ENCODE measurements around the gene CENPW. TPM values are rescaled to one million over a fixed set of nuclear protein-coding genes. Genes with fewer than 3 reads are reported as not detected.

CENPW gene
- total RNA-seq, 2 experiments from 2014 or later = 61.1 to 64.2 TPM

DNA sequence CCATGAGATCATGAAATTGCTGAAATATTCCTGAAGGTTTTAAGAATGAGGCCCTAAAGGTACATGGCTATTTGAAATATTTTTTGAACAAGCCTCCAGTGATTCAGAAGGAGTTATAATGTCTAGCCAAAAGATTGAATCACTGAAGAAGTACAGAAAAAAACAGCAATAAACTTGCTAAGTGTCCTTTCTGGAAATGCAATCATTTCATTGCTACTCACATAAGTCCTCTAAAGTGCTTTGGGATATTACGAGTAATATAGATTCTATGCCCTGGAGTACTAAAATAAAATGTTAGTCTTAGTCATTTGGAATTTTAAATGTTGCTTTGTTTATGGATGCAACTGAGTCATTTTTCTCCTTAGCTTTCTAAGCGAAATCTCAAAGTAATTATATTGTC, 32.7 kb downstream of the CENPW start:
- ChIA-PET CTCF (no interaction called here), POLR2A (no interaction called here)

DNA sequence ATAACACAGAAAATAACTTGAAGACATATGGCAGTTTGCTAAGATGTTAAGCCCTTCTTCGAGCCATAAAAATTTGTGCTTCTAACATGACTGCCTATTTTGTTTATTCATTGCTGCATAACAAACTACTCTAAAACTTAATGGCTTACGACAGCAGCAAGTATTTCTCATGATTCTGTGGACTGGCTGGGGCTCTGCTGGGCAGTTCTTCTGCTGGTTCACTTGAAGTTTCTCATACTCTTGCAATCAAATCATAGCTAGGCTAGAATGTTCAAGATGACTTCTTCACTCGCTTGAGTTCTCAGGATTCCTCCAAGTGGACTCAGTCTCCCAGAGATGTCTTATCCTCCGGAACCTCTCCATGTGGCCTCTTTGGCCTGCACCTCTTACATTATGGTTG, 33.4 kb downstream of the CENPW start:
- ChIA-PET CTCF (no interaction called here), POLR2A (no interaction called here)

DNA sequence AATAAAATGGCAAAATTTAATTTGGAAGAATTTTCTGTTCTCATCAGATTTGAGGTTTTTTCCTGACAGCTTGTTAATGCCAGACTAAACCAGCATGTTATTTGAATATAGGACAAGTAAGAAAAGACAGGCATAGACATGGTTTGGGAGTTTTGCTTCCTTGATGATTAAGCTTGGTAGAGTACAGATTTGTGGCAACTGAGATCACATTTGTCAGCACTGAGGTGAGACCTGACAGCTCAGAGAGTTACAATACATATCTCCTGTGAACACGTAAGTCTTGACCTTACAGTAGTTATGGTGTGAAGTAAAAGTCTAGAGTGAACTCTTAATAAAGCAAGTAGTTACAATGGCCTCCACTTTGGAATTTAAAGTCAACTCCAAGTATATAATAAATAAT, 34.5 kb downstream of the CENPW start:
- ChIA-PET POLR2A (no interaction called here), CTCF (no interaction called here)

DNA sequence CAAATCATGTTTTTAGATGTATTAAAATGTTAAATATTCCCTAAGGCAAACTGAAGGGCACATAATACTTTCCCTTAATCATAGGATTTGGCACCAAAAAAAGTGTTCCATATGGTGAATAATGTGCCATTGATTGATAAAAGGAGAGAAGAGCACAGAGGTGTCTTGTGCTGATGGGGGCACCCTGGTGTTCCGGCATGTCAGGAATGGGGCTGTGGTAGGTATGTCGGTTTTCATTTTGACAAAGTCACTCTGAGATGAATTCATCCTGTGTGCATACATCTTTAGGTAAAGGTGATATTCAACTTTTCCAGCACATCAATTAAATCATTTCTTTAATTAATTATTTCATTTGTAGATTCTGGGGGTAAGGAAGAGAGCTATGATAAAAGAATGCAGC, 36.8 kb downstream of the CENPW start:
- POLR2A ChIA-PET = no interaction called here
- CTCF ChIA-PET = no interaction called here

DNA sequence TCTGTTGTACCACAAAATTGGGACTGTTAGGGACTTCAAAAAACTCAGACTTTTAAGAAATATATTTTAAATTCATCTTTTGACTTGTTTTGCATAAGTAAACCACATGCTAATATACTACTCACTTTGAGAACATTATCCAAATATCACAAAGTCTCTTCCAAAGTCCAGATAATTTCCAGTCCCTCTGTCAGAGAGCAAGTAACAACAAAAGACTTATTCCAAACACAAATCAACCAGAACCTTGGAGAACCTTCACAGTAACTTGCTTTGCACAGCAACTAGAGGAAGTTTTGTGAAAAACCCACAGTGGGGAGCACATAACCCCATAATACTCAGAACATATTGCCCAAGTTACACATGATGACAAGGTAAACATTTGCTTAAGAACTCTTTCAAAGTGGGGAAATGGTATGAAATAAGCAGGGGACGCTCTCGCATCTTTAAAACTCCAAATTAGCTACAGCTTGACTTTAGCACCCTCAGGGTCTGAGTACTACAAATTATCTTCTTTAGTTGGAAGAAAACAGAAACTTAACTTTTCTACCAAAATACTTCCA, 37.8 kb downstream of the CENPW start:
- POLR2A ChIA-PET = no interaction called here
- CTCF ChIA-PET = no interaction called here

DNA sequence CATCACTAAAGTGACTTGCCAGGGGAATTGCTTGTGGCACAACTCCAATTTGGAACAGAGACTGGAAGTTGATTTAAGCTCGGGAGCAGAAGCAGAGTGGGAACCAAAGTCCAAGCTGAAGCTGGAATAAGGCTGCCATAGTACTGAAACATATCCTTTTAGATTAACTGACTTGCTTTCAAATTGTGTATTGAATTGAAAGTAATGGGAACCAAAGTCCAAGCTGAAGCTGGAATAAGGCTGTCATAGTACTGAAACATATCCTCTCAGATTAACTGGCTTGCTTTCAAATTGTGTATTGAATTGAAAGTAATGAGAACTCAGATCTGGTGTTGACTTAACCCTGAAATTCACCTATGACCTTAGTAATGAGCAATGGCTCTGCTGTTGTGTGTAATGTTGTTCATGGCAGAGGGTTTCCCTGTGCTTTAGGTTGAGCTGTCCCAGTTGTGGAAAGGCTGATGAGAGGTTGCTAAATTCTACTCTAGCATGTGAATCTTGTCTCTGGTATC, 40.2 kb downstream of the CENPW start:
- CTCF ChIA-PET = no interaction called here
- POLR2A ChIA-PET = no interaction called here

DNA sequence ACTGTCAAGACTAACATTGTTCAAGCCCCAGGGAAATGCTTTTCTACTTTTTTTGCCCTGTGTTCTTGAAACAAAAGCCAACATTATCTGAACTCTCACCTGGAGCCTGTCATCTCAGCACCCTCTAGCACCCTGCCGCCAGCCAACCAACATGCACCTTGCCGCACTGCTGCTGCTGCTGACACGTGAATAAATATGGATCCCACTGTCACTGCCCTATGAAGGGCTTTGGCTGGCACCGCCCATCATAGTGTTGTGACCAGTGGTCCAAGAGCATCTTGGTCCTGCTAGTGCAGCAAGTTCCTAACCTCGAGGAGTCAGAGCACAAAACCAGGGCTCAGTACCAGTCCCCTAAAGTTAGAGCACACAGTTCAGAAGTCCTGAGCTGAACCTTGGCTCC, 41.6 kb downstream of the CENPW start:
- CTCF ChIA-PET = no interaction called here
- POLR2A ChIA-PET = no interaction called here

DNA sequence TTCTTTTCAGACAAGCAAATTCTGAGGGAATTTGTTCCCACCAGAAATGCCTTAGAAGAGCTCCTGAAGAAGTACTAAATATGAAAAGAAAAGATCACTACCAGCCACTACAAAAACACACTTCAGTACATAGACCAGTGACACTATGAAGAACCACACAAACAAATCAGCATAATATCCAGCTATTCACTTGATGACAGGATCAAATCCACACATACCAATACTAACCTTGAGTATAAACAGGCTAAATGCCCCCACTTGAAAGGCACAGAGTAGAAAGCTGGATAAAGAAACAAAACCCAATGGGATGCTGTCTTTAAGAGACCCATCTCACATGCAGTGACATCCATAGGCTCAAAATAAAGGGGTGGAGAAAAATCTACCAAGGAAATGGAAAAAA, 43.3 kb downstream of the CENPW start:
- POLR2A ChIA-PET = no interaction called here
- CTCF ChIA-PET = no interaction called here

DNA sequence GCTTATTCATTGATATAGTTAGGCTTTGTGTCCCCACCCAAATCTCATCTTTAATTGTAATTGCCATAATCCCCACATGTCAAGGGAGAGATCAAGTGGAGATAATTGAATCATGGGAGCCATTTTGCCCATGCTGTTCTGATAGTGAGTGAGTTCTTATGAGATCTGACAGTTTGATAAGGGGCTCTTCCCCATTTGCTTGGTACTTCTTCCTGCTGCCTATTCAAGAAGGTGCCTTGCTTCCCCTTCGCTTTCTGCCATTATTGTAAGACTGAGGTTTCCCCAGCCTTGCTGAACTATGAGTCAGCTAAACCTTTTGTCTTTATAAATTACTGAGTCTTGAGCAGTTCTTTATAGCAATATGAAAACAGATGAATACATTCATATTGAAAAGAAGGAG, 45.6 kb downstream of the CENPW start:
- CTCF ChIA-PET = no interaction called here
- POLR2A ChIA-PET = no interaction called here

DNA sequence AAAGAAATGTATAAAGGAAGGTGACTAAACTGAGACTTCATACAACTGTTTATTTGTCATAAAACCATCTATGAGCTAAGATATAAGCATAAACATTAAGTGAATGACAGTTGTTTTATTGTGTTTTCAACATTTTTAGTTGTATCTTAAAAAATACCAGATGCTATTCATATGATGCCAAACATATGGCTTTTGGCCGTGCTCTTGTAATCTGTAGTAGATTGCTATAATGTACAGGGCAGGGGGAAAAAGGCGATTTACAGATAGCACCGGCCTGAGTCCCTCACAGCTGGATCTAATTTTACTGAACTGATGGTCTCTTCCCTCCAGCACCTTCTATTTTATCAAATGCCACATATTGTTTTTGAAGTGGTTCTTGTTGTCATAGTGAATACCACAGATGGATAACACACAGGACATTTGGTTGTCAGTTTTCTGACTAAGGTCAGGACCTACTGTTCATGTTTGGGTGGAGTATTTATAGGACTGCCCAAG, 48.2 kb downstream of the CENPW start:
- POLR2A ChIA-PET = no interaction called here
- CTCF ChIA-PET = no interaction called here

DNA sequence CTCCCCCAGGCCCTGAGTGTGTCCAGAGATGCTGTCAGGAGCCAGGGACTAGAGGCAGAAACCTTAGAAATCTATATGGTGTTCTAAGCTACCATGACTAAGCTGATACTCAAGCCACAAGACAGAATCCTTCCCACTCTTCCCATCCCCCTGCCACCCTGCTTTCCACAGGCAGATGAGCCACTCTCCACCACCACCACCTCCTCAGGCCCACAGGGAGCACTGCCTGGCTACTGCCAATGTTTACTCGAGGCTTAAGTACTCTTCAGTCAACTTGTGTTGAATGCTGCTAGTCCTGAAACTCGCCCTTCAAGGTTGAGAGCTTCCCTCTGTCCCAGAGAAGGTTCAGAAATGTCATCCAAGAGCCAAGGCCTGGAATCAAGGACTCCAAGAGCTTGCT, 56.2 kb downstream of the CENPW start:
- ChIA-PET CTCF (no interaction called here), POLR2A (no interaction called here)
